Common myeloid progenitor, CD34-positive (primary cell): ENCODE measurements around the gene ZFYVE27.

Experiments
- CTCF ChIA-PET: fragments of 350-600 bp; sonication (Branson Sonifier 250); formaldehyde crosslinking; loops from one replicate; lab custom pipeline; 2021; ENCODE audit warnings: antibody characterized with exemption; lab: Charles Lee
- POLR2A ChIA-PET: fragments of 350-600 bp; sonication (Branson Sonifier 250); formaldehyde crosslinking; loops from one replicate; lab custom pipeline; 2021; ENCODE audit warnings: antibody characterized with exemption; lab: Charles Lee
- DNase-seq, 3 donors: peaks; one replicate each; pipeline versions ENCODE4 v3.0.0 to v3.0.0-alpha.2; 2013
- H3K27ac ChIP-seq, 2 experiments: 1 replicate in 1 of 2; 2 replicates in 1 of 2; pipeline ENCODE4 v1.7.0; 2013; ENCODE audit warnings: inconsistent platforms in 2 of 2, low read length in 2 of 2, mild to moderate bottlenecking in 2 of 2, low read depth in 1 of 2, moderate library complexity in 1 of 2; ENCODE audit not compliant: severe bottlenecking in 2 of 2, insufficient read depth in 1 of 2, poor library complexity in 1 of 2
- H3K27me3 ChIP-seq, 5 experiments: replicated peaks in 2 of 5; 1 replicate in 3 of 5; 2 replicates in 2 of 5; pipeline versions ENCODE4 v1.6.1 to v1.7.0; 2013; ENCODE audit warnings: low read length in 4 of 5, mild to moderate bottlenecking in 2 of 5, moderate library complexity in 2 of 5, inconsistent platforms in 1 of 5; ENCODE audit not compliant: insufficient read depth in 5 of 5, control insufficient read depth in 4 of 5
- H3K36me3 ChIP-seq, 4 experiments: 1 replicate in 2 of 4; 2 replicates in 2 of 4; pipeline versions ENCODE4 v1.6.1 to v1.7.0; 2013; ENCODE audit warnings: low read length in 3 of 4, control low read depth in 1 of 4, mild to moderate bottlenecking in 1 of 4; ENCODE audit not compliant: control insufficient read depth in 4 of 4, insufficient read depth in 4 of 4
- H3K4me1 ChIP-seq, 4 experiments: 1 replicate in 3 of 4; 2 replicates in 1 of 4; pipeline versions ENCODE4 v1.6.1 to v1.7.1; 2013; ENCODE audit warnings: low read length in 3 of 4, mild to moderate bottlenecking in 3 of 4, control low read depth in 1 of 4, inconsistent platforms in 1 of 4, moderate library complexity in 1 of 4; ENCODE audit not compliant: control insufficient read depth in 4 of 4, insufficient read depth in 4 of 4; ENCODE audit errors: control extremely low read depth in 1 of 4
- H3K4me3 ChIP-seq, 7 experiments: 1 replicate in 4 of 7; 2 replicates in 3 of 7; pipeline versions ENCODE4 v1.5.1 to v1.7.0; 2013; ENCODE audit warnings: mild to moderate bottlenecking in 7 of 7, low read length in 6 of 7, moderate library complexity in 6 of 7, inconsistent platforms in 2 of 7, low read depth in 2 of 7, control low read depth in 1 of 7; ENCODE audit not compliant: insufficient read depth in 4 of 7, control insufficient read depth in 1 of 7; ENCODE audit errors: extremely low read depth in 1 of 7
- H3K9me3 ChIP-seq, 5 experiments: 1 replicate in 4 of 5; 2 replicates in 1 of 5; pipeline versions ENCODE4 v1.6.1 to v1.7.1; 2013; ENCODE audit warnings: low read length in 4 of 5, mild to moderate bottlenecking in 2 of 5, inconsistent platforms in 1 of 5, low read depth in 1 of 5, moderate library complexity in 1 of 5; ENCODE audit not compliant: control insufficient read depth in 4 of 5, insufficient read depth in 2 of 5; ENCODE audit errors: control extremely low read depth in 1 of 5
- whole genome bisulfite sequencing: methylation state at CpG from one replicate; pipeline ENCODE4 v1.1.5; 2013; ENCODE audit not compliant: insufficient coverage; 5-methylcytosine and 5-hydroxymethylcytosine counted together

ZFYVE27 gene

GRCh38 chr10:97701438-97702069, 35.4 kb upstream of the ZFYVE27 start:
- H3K4me3 ChIP-seq = no peak overlapping the region
- no peaks in the 10 kb centered on the region for H3K9me3 ChIP-seq
- ChIA-PET POLR2A (interaction anchor here (1.0 kb wide), 1 partner anchor 14 kb away, joined by 3 read pairs; the partner anchor contains the start of gene AVPI1), CTCF (interaction anchor here (0.8 to 21.7 kb wide), 17 partner anchors 8 to 134 kb away, joined by 3 to 623 read pairs (median 6); partner anchors contain the start of genes AVPI1, MARVELD1 and ZFYVE27)
- H3K27me3 ChIP-seq = peaks cover 0 to 4% (median 0%) of the 10 kb centered on the region in 5 experiments
- DNase-seq = peak; percentile 68 to 82 (median 74)
- no peaks in the 10 kb centered on the region for H3K4me1 ChIP-seq
- no peak overlapping the region for H3K27ac ChIP-seq
- H3K36me3 ChIP-seq = no peaks in the 10 kb centered on the region
- WGBS = 63% methylated on average over 7 of the region's 12 CpGs

GRCh38 chr10:97703398-97704067, 33.4 kb upstream of the ZFYVE27 start:
- WGBS = 80% methylated on average over 5 of the region's 7 CpGs
- POLR2A ChIA-PET = interaction anchor here (1.0 kb wide), 1 partner anchor 21 kb away, joined by 3 read pairs; no protein-coding TSS in a partner anchor

GRCh38 chr10:97704341-97704740, 32.6 kb upstream of the ZFYVE27 start:
- ChIA-PET POLR2A (interaction anchor here (1.0 to 1.3 kb wide), 2 partner anchors 17 to 22 kb away, joined by 3 to 6 read pairs; partner anchors contain the start of gene AVPI1), CTCF (interaction anchor here (1.5 to 21.7 kb wide), 5 partner anchors 9 to 28 kb away, joined by 4 to 623 read pairs (median 36); partner anchors contain the start of genes MARVELD1 and ZFYVE27)
- no peaks in the 10 kb centered on the region for H3K4me1 ChIP-seq
- no peaks in the 10 kb centered on the region for H3K36me3 ChIP-seq
- H3K27me3 ChIP-seq = peaks cover 0 to 4% (median 0%) of the 10 kb centered on the region in 5 experiments
- 100% methylated on average over 1 of the region's 1 CpG for WGBS
- H3K4me3 ChIP-seq = no peak overlapping the region
- H3K27ac ChIP-seq = no peak overlapping the region
- no peaks in the 10 kb centered on the region for H3K9me3 ChIP-seq
- DNase-seq = no peak

More at GRCh38 chr10:97703398-97704067, 33.4 kb upstream of the ZFYVE27 start:
- no peak overlapping the region for H3K27ac ChIP-seq
- peaks cover 0 to 4% (median 0%) of the 10 kb centered on the region in 5 experiments for H3K27me3 ChIP-seq
- CTCF ChIA-PET = interaction anchor here (0.7 to 21.7 kb wide), 8 partner anchors 9 to 57 kb away, joined by 3 to 623 read pairs (median 30); partner anchors contain the start of genes AVPI1, MARVELD1 and ZFYVE27
- no peaks in the 10 kb centered on the region for H3K9me3 ChIP-seq
- no peak overlapping the region for H3K4me3 ChIP-seq
- H3K36me3 ChIP-seq = no peaks in the 10 kb centered on the region
- DNase-seq = no peak
- H3K4me1 ChIP-seq = no peaks in the 10 kb centered on the region

- no CpG with 5 or more reads among the region's 3 CpGs for WGBS
- peaks cover 0 to 4% (median 0%) of the 10 kb centered on the region in 5 experiments for H3K27me3 ChIP-seq
- H3K4me1 ChIP-seq = no peaks in the 10 kb centered on the region
- H3K27ac ChIP-seq = no peak overlapping the region
- DNase-seq = no peak
- no peak overlapping the region for H3K4me3 ChIP-seq
- ChIA-PET CTCF (interaction anchor here (1.1 to 21.7 kb wide), 4 partner anchors 10 to 29 kb away, joined by 3 to 623 read pairs (median 4); partner anchors contain the start of gene ZFYVE27), POLR2A (interaction anchor here (1.3 kb wide), 1 partner anchor 18 kb away, joined by 6 read pairs; the partner anchor contains the start of gene AVPI1)
- no peaks in the 10 kb centered on the region for H3K36me3 ChIP-seq
- H3K9me3 ChIP-seq = no peaks in the 10 kb centered on the region
These were observed 31.8 kb upstream of the ZFYVE27 start for GRCh38 chr10:97705006-97705670.

GRCh38 chr10:97707134-97707861, 29.6 kb upstream of the ZFYVE27 start:
- Histone ChIP-seq H3K4me1 (peaks cover 0 to 2% (median 0%) of the 10 kb centered on the region in 4 experiments), H3K36me3 (no peaks in the 10 kb centered on the region), H3K27ac (no peak overlapping the region), H3K4me3 (no peak overlapping the region), H3K27me3 (peaks cover 0 to 4% (median 0%) of the 10 kb centered on the region in 5 experiments), H3K9me3 (no peaks in the 10 kb centered on the region)
- CTCF ChIA-PET = interaction anchor here (1.0 to 21.7 kb wide), 5 partner anchors 9 to 38 kb away, joined by 3 to 623 read pairs (median 11); partner anchors contain the start of gene ZFYVE27
- POLR2A ChIA-PET = no interaction called here
- DNase-seq = no peak
- 92% methylated on average over 11 of the region's 11 CpGs for WGBS

- POLR2A ChIA-PET = interaction anchor here (0.8 kb wide), 1 partner anchor 27 kb away, joined by 3 read pairs; no protein-coding TSS in a partner anchor
- Histone ChIP-seq H3K4me3 (no peak overlapping the region), H3K36me3 (no peaks in the 10 kb centered on the region), H3K9me3 (no peaks in the 10 kb centered on the region), H3K27me3 (peaks cover 0 to 4% (median 0%) of the 10 kb centered on the region in 5 experiments), H3K27ac (no peak overlapping the region), H3K4me1 (peaks cover 0 to 8% (median 4%) of the 10 kb centered on the region in 4 experiments)
- CTCF ChIA-PET = interaction anchor here (1.0 to 21.7 kb wide), 7 partner anchors 10 to 39 kb away, joined by 3 to 623 read pairs (median 7); partner anchors contain the start of gene ZFYVE27
- no peak for DNase-seq
- 87% methylated on average over 2 of the region's 2 CpGs for WGBS
These were observed 28.8 kb upstream of the ZFYVE27 start for GRCh38 chr10:97708167-97708566.
